Stimulated activated naive CD4-positive, alpha-beta T cell treated with Interleukin-2 at 50 U/mL for 16 hours (primary cell): ENCODE data around the gene ARL4C.

Source experiments
- DNase-seq: peaks from one replicate; lab custom pipeline; 2025; lab: John Stamatoyannopoulos, UW

ARL4C gene

GRCh38 chr2:234500394-234501006 is 3.6 kb upstream of the ARL4C start:
- DNase-seq, result peak; percentile 69

GRCh38 chr2:234497594-234498235 is 834 bp upstream of the ARL4C start:
- no peak for DNase-seq

- DNase-seq, result peak; percentile 38
Observed at GRCh38 chr2:234496055-234496834, 636 bp downstream of the ARL4C start.

- DNase-seq, result no peak
Observed at GRCh38 chr2:234495251-234496054, 1.4 kb downstream of the ARL4C start.

- DNase-seq, result no peak
Observed at GRCh38 chr2:234494361-234495250, 2.3 kb downstream of the ARL4C start.

- DNase-seq, result no peak
Observed at GRCh38 chr2:234493796-234494195, 3.1 kb downstream of the ARL4C start.

- DNase-seq, result no peak
Observed at GRCh38 chr2:234492717-234493485, 4.0 kb downstream of the ARL4C start.

GRCh38 chr2:234491897-234492296 is 5.0 kb downstream of the ARL4C start:
- DNase-seq, result no peak

GRCh38 chr2:234491281-234491680 is 5.6 kb downstream of the ARL4C start:
- DNase-seq, result no peak

- DNase-seq, result peak; percentile 36
Observed at GRCh38 chr2:234490271-234491091, 6.4 kb downstream of the ARL4C start.

GRCh38 chr2:234488913-234489451 is 7.9 kb downstream of the ARL4C start:
- peak; percentile 67 for DNase-seq

- no peak for DNase-seq
Observed at GRCh38 chr2:234488486-234488885, 8.4 kb downstream of the ARL4C start.

- no peak for DNase-seq
Observed at GRCh38 chr2:234487356-234487755, 9.5 kb downstream of the ARL4C start.

- peak; percentile 81 for DNase-seq
Observed at GRCh38 chr2:234483568-234484251, 13.2 kb downstream of the ARL4C start.

GRCh38 chr2:234481301-234481700 is 15.6 kb downstream of the ARL4C start:
- DNase-seq, result no peak

- no peak for DNase-seq
Observed at GRCh38 chr2:234480337-234480736, 16.5 kb downstream of the ARL4C start.

- DNase-seq, result no peak
Observed at GRCh38 chr2:234479465-234479864, 17.4 kb downstream of the ARL4C start.

- peak; percentile 31 for DNase-seq
Observed at GRCh38 chr2:234478121-234478858, 18.6 kb downstream of the ARL4C start.
